ENCODE measurements around the gene WDFY4. TPM values are rescaled to one million over a fixed set of nuclear protein-coding genes. Genes with fewer than 3 reads are reported as not detected.
A peak's percentile ranks its signal among the peaks of the same experiment; 100 is the strongest.

WDFY4 gene
- total RNA-seq, 1 donor from 2014 or later: 0.03 TPM

DNA sequence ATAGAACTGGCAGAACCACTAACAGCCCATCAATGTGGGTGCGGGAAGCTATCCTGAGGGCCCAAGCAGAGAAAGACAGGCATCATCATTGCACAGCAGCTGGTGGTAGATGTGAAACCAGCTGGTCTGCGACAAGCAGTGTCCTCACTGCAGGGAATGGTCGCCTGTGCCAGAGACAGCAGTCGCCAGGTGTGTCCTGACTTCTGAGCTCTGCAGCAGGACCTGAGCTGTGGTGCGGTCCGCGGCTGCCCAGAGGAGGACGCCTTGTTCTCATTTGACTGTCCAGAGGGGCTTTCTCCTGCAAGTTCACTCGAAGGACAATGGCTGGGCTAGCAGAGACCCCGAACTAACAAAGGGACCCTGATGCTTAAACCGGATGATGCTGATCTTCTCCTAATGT, 157.6 kb downstream of the WDFY4 start:
- DNase-seq (ENCODE audit: low read depth): no peak

DNA sequence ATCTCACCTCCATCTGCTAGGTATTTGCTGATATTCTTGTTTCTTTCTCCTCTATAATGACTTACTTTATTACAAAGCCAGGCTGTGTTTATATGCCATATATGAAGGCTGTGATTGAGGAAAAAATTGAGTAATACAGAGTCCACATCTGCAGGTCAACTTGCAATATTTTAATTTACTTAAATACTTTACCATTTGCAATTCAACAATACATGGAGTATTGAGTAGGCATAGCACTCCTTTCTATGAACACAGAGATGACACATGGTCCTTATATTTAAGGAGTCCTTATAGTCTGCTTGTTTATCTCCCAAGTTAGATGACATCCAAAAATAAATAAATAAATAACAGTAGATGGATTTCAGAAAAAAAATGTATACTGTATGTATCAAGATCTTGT, 158.5 kb downstream of the WDFY4 start:
- no peak for DNase-seq (ENCODE audit: low read depth)

DNA sequence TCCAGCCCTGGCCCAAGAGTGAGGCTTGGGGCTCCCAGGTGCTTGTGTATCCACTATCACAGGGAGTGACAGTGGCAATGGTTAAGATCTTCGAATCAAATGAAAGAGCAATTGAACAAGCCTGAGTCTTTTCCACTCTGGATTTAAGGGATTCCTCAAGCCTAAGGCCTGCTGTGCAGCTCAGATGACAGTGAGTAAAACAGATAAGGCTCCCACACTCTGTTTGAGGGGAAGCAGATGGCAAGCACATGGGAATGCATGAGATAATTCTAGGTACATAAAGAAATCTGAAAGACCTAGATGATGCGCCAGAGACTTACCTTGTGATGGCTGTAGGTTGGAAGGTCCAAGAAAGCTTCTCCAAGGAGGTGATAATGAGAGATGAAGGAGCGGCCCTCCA, 159.9 kb downstream of the WDFY4 start:
- no peak for DNase-seq (ENCODE audit: low read depth)

DNA sequence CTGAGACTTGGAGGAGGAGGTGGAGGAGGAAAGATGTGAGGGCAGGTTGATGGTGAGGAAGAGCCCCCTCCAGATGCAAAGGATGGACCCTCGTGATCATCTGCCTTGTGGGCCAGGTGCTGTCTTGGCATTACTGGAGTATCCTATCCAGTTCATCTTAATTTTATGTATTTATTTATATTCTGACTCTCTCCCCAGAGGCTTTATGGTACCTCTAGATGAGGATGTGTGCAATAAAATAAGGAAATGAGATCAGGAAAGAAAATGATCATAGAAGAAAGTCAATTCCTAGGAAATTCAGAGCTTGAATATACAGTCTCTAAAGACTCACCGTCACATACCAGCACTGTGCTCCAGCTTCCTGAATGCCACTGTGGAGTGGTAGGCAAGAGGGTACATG, 160.8 kb downstream of the WDFY4 start:
- DNase-seq (ENCODE audit: low read depth): no peak

DNA sequence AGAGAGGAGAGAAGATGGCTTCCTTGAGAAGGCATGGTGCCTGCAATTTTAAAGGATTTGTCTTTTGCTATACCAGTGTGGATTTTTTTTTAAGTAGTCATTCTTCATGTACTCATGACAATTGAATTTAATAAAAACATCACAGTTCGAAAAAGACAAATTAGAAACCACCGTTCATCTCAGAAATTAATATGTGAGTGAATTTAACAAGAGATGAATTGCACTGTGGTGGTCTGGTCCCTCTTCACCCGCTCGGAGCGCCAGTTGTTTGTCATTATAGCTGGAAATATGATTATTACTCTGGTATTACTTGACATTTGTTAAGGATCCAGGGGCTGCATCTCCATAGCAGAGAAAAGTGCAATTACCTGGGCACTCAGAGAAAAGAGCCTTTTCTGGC, 163.0 kb downstream of the WDFY4 start:
- DNase-seq (ENCODE audit: low read depth): no peak

DNA sequence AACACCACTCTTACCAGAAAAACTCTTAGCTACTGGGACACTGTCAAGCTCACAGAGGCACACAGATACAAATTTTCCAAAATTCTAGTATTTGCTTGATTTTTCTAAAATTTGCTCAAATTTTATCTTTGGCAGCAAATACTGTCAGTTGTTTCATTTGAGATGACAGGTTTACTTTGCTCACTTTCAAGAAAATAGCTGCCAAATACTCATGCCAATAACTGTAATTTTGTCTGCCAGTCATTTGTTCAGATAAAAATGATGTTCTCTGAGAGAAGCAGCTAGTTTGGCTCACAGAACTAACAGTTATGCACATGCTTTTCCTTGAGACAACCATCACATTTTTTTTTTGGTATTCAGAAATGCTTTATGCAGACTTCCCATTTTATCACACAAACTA, 172.2 kb downstream of the WDFY4 start:
- no peak for DNase-seq (ENCODE audit: low read depth)

DNA sequence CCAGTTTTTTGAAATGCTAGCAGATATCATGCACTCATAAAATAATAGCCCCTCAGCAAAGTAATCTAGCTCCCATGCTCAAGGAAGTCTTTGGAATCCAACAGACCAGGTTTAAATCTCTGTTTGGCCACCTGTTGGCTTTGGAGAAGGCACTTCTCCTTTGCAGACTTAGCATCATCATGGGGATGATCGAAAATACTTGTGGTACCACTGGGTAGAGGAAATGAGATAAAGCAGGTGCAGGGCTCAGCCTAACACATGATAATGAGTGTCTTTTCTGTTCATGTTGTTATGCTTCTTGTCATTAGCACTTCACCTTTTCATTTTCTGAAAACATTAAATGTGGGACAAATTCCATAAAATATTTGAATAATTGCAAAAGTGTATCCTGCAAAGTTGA, 187.6 kb downstream of the WDFY4 start:
- no peak for DNase-seq (ENCODE audit: low read depth)

DNA sequence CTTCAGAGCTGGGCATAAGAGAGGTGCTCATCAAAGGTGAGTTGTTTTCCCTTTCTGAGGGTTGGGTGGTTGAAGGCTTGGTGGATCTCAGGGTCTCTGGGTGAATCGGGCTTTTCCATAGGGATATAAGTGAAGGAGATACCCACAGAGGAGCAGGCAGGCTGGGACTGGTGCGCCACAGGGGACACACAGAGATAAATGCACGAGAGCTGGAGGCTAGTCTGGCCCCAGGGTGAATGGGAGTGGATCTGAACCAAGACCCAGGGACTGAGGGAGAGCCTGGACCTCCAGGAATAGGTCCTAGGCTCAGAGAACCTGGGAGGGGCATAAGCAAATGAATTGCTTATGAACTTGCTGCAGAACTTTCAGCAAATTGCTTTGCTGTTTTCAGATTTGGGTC, 193.4 kb downstream of the WDFY4 start:
- no peak for DNase-seq (ENCODE audit: low read depth)

DNA sequence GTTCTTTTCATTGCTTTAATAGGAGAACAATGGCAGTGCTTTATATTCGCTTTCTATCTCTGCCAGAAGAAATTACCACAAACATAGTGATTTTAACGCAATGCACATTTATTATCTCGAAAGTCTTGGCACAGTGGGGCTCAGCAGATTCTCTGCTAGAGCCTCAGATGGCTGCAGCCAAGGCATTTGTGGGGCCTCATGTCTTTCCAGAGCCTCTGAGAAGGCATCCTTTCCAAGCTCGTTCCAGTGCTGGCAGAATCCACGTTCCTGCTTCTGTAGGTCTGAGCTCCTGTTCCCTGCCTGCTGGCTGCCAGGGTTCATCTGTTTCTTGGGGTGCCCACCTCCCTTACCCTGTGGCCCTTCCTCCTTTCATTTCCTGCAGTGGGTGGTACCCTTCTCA, 194.8 kb downstream of the WDFY4 start:
- no peak for DNase-seq (ENCODE audit: low read depth)

DNA sequence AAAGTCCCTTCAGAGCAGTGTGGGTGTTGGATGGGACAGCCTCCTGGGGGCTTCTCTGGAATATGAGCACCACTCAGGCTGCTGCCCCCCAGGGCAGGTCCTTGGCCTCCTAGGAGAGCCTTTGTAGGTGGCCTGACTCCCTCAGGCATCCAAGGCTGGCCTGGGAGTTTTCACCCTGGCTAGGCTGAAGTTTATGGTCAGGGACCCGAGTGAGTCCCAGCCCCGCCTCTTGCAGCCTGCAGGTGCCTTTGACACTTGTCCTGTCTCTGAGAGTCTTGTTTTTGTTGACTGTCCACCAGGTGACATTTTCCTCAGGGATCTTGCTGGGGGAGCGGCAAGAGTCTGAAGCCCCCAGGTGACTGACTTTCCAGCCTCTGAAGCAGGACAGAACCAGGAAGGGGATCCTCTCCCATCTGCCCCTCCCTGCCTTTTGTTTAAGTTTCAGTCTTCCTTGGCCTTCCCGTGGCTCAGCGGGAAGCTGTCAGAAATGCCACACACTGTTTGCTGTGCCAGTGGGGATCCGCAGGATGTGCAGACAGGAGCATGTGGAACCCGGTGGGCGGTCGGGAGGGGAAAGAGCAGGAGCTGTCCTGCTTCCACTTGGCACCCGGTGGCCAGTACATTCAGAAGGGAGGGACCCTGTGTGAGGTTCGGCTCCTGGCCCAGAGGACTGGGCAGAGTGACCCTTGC, 195.5 kb downstream of the WDFY4 start:
- DNase-seq (ENCODE audit: low read depth): no peak

DNA sequence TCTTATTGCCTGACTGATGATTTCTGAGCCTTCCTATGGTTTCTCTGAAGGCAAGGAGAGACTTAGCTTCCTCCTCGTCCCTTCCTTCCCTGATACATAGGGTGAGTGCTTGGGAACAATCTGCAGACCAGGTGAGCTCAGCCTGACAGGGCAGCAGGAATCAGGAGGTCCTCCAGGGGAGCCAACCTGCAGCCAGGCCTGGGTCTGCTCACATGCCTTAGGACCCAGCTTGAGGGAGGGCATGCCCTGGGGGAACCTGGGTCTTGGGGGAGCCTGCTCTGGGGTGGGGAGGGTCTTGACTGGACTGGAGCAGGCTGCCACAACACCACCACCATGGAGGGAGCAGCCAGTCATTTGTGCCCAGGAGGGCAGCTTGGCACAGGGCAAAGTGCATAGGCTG, 197.3 kb downstream of the WDFY4 start:
- no peak for DNase-seq (ENCODE audit: low read depth)

DNA sequence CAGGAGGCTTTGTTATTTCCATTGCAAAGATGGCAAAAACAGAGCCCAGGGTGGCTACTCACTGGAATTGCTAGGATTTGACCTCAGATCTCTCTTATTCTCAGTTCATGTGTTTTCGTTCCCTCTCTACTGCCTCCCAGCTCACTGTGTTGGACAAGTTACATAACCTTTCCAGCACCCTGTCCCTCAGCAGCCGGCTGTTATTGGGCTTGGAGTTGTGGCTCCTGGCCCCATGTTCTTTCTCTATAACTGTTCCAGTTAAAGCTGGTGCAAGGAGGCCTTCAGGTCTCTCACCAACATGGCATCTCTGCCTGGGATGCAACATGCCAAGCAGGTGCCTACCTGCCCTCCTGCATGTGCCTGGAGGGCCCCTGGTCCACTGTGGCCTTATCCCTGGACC, 198.2 kb downstream of the WDFY4 start:
- DNase-seq (ENCODE audit: low read depth): no peak

DNA sequence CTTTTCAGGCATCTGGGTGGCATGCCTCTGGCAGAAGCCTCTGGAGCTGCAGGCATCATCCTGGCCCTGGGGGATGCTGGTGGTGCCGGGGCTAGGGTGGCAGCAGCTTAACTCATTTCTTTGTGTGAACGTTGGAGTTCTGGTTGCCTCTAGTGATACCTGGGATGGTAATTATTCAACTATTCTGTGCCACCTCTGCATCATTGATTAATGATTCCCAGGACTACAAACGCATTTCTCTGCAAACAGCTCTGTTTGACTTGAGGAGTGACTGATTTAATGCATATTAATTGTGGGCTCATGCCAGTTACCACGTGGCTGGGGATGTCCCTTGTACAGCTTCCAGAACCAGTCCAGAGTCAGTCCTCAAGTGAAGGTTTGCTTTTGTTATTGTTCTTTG, 199.0 kb downstream of the WDFY4 start:
- DNase-seq (ENCODE audit: low read depth): no peak

DNA sequence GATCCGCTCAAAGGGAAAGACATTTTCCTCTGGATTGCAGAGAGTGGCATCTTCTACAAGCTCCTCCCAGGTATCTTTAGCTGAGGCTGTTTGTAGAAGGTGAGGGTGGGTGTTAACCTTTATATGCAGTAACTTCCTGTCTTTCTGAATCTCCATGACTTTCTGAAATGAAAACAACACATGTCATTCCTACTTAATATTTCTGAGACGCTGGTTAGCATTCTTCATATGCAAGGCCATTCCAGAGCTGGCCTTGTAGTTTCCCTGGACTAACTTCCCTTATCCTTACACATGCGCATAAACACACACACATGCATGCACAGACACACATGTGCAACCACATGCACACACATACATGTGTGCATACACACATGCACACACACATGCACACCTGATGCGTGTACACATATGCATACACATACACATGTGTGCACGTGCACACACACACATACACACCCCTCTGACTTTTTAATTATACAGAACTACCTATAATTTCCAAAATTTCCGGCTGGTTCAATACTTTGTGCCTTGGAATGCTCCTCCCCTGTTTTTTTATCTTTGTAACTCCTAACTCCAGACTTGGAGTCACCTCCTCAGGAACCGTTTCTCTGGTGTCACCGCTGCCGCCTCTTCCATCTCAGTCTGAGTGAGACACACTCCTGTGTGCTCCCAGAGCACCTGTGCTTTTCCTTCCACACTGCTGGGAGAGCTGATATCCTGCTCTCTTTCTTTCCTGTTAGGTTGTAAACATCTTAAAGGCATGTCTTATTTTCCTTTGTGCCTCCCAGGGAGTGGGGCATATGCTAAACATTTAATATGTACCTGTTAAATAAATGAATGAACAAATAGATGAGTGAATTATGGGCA, 199.7 kb downstream of the WDFY4 start:
- DNase-seq (ENCODE audit: low read depth): no peak

DNA sequence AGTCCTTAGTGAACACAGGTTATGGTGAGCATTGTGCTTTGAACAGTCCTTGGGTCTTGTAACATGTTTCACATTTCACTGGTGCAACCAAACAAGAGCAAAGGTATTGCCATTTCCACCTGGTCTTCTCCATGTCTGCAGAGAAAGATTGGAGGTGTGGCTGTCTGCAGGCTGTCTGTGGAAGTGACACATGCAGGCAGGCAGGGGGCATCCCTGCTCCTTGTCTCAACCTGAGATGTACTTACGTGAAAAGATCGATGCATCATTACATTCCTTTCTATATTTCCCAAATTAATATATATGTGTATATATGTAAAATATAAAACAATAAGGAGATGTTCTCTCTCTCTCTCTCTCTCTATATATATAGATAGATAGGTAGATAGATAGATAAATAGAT, 200.7 kb downstream of the WDFY4 start:
- DNase-seq (ENCODE audit: low read depth): no peak

DNA sequence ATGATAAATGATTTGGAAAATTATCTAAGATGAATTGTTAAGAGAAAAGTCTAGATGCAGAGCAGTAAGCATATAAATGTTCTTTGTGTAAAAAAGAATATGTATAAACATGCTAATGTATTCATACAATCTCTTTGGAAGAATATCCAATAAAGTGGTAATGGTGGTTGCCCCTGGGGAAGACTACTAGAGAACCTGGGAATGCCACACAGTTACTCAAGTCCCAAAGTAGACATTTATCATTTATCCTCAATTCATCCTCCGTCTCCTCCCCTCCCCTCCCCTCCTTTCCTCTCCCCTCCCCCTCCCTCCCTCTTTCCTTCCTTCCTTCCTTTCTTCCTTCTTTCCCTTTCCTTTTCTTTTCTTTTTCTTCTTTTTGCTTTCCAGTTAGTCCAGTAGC, 203.3 kb downstream of the WDFY4 start:
- DNase-seq (ENCODE audit: low read depth): no peak

DNA sequence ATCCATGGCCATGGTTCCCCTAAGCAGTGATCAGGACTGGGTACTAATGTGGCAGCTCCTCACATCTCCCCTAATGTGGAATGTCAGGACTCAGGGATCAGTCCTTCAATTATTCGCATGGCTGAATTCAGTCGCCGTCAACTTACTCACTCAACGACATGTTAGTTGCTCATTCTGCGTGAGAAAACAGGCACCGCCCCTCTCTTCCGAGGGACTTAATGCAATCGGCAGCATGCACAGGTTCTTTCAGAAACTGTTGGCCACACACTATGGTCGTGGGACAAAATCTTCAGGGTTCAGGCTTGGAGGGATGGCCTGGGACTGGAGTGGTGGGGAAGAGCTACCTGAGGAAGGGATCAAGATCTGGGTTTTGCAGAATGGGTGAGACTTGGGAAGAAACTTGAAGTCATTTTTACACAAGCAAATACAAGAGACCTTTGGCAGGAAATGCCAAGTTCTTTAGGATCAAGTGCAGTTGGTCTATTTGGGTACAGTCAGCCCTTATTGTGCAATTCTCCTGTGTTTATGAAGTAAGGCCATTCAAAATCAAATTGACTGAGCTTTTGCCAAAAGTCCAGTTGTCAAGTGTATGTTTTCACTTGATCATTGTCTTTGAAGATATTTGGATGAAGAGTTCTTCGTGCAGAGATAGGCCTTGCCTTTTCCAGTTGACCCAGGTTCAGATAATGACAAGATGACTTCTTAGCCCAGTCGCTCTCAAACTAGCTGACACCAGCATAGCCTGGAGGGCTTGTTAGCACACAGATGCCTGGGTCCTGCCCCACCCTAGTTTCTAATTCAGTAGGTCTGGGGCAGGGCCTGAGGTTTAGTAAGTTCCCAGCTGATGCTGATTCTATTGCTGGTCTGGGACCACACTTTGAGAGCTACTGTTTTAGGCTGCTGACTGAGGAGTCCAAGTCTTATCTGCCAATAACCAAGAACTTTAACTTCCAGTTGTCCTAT, 206.5 kb downstream of the WDFY4 start:
- DNase-seq (ENCODE audit: low read depth): peak; percentile 7

DNA sequence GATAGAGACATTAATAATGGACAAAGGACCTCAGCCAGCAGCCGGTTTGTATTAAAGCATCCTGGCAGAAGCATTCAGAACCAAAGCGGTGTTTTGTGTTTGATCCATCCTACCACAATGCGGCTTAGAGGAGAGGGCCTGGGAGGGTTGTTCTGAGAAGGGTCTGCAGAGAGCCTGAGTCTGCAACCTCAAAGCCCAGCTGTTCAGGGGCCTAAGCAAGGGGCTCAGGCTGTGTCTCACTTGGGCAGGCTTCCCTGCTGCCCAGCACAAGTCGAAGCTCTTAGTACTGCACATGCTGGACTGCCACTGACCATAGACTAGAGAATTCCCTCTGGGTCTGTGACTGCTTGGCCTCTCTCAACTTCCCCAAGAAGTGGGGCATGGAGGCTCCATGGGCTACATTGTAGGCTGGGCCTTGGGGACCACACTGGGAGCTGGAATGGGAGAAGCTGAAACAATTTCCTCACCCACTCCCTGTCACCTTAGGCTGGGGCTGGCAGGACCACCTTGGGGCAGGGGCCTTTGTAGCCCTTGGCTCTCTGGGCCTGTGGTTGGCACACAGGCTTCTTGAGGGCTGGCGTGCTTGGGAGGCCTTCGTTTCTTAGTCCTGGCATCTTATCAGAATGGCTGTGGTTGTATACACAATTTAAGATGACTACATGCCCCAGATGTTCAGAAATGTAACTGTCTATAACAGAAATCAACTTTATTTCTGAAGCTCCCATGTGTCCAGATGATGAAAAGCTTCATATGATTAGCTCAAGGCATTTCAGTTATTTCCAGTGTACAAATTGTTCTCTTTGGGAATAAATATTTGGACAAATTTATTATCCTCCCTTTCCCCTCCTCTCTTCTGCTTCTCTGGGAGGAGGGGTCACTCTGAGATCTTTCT, 210.5 kb downstream of the WDFY4 start:
- peak; percentile 3 for DNase-seq (ENCODE audit: low read depth)

DNA sequence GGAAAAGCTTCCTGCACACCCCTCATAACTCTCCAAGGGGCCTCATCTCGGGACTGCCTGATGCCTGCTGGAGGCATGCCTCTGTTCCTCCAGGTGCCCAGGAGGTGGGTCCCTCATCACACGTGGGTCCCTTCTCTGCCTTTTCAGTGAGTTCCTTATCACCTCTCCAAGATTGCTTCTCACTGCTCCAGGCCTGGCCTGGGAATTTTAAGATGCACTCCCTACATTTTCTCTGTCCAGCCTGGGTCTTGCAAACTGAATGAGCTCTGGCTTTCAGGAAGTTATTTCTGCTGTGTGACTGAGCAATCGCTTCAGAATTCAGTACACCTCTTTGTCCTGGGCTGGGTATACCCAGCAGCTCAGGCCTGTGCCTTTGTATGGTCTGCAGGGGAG, 211.1 kb downstream of the WDFY4 start:
- DNase-seq (ENCODE audit: low read depth): no peak

DNA sequence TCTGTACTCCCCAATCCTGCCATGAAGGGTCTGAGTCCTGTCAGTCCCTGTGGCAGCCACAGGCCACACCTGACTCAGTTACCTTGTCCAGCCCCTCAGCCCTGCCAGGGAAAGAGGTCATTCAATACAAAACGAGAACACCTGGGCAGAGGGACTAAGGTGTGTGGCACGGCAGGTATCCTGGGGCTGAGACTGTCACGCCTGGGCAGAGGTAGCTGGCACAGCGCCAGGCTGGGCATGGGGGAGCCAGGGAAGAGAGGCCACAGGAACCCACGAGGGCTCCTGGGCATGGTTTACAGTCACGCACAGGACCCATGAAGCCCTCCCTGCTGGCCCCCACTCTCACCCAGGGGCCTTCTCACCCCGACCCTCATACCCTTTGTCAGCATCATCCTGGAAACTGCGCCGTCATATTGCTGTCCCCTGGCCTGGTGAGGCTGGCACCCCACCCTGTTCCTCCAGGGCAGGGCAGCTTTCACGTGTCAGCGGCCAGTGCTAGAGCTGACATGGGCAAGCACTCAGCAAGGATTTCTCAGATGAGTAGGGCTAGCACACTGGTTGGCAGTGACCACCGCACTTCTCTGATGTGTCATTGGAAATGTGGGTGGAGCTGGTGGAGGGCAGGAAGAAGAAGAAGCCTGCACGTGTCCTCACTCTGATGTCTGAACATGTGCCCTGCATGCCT, 212.2 kb downstream of the WDFY4 start:
- DNase-seq (ENCODE audit: low read depth): no peak
